PFSK-1 (cell line): ENCODE results near the gene MAMDC4.

Experiments used
- FOXP2 ChIP-seq: optimal IDR thresholded peaks from 2 replicates; pipeline ENCODE3; 2011; ENCODE audit warnings: borderline replicate concordance, control low read depth, inconsistent platforms; ENCODE audit not compliant: insufficient read depth; ENCODE audit errors: extremely low read length, extremely low read depth
- POLR2AphosphoS5 ChIP-seq: IDR thresholded peaks from 2 replicates; pipeline ENCODE4 v1.6.1; 2012; ENCODE audit warnings: low read depth, mild to moderate bottlenecking, control low read depth, low read length, moderate library complexity
- REST ChIP-seq, 2 experiments: IDR thresholded peaks; 2 replicates each; pipeline versions ENCODE4 v1.6.1 to v1.8.0; 2011 to 2012; ENCODE audit warnings: low read depth in 2 of 2, low read length in 2 of 2, control low read depth in 1 of 2, inconsistent platforms in 1 of 2, mild to moderate bottlenecking in 1 of 2, moderate library complexity in 1 of 2; ENCODE audit not compliant: insufficient read depth in 1 of 2
- SIN3A ChIP-seq: IDR thresholded peaks from 2 replicates; pipeline ENCODE4 v1.6.1; 2012; ENCODE audit warnings: mild to moderate bottlenecking, low read length, moderate library complexity, borderline replicate concordance; ENCODE audit not compliant: insufficient read depth
- TAF1 ChIP-seq: IDR thresholded peaks from 2 replicates; pipeline ENCODE4 v1.6.1; 2012; ENCODE audit warnings: low read length, control low read depth, borderline replicate concordance; ENCODE audit not compliant: insufficient read depth

The MAMDC4 gene

GRCh38 chr9:136832581-136832980 lies 19.6 kb upstream of the MAMDC4 start:
- TF ChIP-seq POLR2AphosphoS5 = no peak
- TF ChIP-seq FOXP2 = no peak
- TF ChIP-seq TAF1 = no peak
- TF ChIP-seq REST (IDR thresholded peaks at IDR 0.05; ENCODE audit: insufficient read depth in 1 of 2, low read depth in 2 of 2, low read length in 2 of 2) = no peak
- no peak for TF ChIP-seq SIN3A

- TF ChIP-seq REST (IDR thresholded peaks at IDR 0.05; ENCODE audit: insufficient read depth in 1 of 2, low read depth in 2 of 2, low read length in 2 of 2) (no peak), SIN3A (no peak), POLR2AphosphoS5 (no peak), FOXP2 (no peak), TAF1 (no peak)
Measured at GRCh38 chr9:136835162-136835931, 16.8 kb upstream of the MAMDC4 start.

DNA sequence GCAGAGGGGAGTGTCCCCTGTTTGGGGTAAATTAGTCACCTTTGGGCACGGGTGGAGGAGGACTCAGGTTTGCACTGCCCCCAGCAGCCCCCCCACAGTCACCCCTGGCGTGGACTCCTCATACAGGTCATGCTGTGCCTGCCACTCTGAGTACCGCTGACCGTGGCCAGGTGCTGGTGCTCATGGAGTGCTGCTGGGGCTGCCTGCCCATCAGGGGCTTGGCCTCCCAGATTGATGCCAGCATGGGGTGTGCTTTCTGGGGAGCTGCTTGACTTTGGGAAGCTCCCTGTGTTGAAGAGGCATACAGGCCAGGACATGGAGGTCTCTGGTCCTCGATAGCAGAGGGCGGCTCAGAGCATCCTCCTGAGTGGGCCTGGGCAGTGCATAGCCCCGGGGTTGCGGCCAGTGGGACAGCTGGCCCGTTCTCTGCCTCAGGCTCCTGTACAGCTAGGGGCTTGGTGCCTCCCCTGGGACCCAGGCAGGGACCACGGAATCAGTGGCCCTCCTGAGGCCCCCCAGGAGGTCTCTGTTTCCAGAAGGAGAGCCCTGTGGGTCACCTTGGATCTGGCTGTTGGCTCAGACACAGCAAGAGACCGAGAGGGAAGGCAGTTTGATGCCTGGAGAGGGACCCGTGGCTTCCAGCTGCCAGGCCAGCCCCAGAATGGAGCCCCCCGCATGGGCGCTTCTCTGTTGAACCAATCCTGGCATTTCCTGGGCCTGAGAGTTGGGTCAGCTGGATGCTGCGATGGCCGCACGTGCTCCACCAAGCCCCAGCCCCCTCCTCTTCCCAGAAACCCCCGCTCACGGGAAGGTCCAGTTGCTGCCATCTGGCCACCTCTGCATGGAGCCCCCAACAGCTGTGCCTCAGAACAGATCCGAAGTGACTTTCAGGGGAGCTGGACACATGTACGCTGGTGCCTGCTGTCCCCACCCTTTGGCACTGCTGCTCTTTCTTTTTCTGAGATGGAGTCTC lies 15.9 kb upstream of the MAMDC4 start:
- TF ChIP-seq POLR2AphosphoS5 = no peak
- TF ChIP-seq SIN3A = no peak
- no peak for TF ChIP-seq REST (IDR thresholded peaks at IDR 0.05; ENCODE audit: insufficient read depth in 1 of 2, low read depth in 2 of 2, low read length in 2 of 2)
- no peak for TF ChIP-seq FOXP2
- no peak for TF ChIP-seq TAF1

DNA sequence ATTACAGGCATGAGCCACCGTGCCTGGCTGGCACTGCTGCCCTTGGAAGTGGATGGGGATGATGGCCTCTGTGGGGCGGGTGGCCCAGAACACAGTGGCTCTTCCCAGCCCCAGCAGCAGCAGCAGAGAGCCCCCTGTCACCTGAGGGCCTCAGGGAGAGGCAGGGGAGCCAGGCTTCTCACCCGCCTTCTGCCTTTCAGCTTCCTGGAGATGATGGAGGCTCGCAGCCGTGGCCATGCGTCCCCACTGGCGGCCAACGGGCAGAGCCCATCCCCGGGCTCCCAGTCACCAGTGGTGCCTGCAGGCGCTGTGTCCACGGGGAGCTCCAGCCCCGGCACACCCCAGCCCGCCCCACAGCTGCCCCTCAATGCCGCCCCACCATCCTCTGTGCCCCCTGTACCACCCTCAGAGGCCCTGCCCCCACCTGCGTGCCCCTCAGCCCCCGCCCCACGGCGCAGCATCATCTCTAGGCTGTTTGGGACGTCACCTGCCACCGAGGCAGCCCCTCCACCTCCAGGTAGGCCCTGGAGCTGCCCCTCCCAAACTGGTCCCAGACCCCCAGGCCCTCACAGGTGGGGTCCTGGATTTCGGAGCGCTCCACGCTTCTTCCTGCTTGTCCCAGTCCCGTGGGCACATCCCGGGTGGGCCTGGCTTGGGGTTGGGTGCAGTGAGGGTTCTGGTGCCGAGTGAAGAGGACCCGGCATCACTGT lies 14.8 kb upstream of the MAMDC4 start:
- TF ChIP-seq FOXP2 (no peak), SIN3A (no peak), POLR2AphosphoS5 (no peak), REST (IDR thresholded peaks at IDR 0.05; ENCODE audit: insufficient read depth in 1 of 2, low read depth in 2 of 2, low read length in 2 of 2) (no peak), TAF1 (no peak)
